ENCODE measurements around the gene PPP1R3D.
"Not testable (repeated sequence)": the region's sequence is repeated elsewhere in the genome, so short reads cannot be mapped to it uniquely, and the experiment has no call there.

The PPP1R3D gene

DNA sequence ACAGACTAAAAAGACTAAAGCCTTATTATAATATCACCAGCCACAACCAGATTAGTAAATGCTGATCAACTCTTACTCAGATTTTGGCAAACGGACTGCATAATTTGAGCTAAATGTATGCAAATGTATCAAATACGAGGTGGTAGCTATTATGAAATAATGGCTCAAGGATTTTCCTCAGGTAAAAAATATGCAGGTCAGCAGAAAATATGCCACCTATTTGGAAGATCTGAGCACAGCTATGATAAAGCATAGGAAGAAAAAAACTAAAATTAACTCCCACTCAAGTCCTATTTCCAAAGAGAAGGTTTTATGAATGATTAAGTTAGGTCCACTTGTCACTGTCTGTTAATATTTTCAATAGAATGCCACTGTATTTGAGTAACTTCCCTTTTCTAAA lies 29.1 kb downstream of the PPP1R3D start:
- H3K4me3 ChIP-seq (replicated peaks in 1 of 2; ENCODE audit: low read depth in 2 of 2, low read length in 2 of 2): no peak overlapping the region
- TF ChIP-seq, protein P1, sequence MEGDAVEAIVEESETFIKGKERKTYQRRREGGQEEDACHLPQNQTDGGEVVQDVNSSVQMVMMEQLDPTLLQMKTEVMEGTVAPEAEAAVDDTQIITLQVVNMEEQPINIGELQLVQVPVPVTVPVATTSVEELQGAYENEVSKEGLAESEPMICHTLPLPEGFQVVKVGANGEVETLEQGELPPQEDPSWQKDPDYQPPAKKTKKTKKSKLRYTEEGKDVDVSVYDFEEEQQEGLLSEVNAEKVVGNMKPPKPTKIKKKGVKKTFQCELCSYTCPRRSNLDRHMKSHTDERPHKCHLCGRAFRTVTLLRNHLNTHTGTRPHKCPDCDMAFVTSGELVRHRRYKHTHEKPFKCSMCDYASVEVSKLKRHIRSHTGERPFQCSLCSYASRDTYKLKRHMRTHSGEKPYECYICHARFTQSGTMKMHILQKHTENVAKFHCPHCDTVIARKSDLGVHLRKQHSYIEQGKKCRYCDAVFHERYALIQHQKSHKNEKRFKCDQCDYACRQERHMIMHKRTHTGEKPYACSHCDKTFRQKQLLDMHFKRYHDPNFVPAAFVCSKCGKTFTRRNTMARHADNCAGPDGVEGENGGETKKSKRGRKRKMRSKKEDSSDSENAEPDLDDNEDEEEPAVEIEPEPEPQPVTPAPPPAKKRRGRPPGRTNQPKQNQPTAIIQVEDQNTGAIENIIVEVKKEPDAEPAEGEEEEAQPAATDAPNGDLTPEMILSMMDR (IDR thresholded peaks at IDR 0.05; ENCODE audit: low read depth, low read length): no peak
- no peak for DNase-seq (ENCODE audit: low read depth in 2 of 2)

DNA sequence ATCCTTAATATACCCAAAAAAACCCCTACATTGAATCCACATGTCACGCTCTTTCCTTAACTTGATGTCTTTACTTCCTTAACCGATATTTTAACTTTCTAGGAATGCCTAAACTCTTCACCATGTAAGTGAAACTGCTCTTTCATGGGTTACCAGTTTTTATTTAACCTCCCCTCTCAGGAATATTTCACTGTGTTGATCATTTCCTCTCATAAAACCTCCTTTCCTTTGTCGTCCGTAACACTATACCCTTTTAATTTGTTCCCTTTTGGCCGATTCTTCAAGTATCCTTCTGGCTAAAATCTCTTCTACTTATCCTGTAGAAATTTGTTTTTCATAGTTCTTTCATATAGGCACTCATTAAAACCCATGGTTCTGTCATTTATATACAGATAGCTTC lies 31.2 kb downstream of the PPP1R3D start:
- TF ChIP-seq, protein P1 (IDR thresholded peaks at IDR 0.05; ENCODE audit: low read depth, low read length): no peak
- DNase-seq (ENCODE audit: low read depth in 2 of 2): no peak

DNA sequence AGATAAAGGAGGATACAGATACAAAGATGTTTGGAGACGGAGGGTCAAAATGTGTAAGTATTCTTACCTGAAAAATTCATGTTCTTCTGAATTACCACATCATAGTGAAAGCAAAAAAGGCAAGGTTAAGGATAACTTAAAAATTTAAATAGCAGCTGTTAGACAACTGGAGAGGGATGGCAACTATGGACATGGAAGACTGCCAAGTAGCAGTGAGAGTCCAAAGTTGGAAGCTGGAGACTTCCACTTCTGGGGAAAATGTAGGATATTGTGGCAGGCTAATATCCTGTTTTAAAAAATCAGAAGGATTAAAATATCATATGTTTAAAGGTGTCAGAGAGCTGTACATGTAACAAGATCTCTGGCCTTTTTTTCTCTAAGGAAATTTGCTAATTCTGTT lies 36.5 kb downstream of the PPP1R3D start:
- TF ChIP-seq, protein P1 (IDR thresholded peaks at IDR 0.05; ENCODE audit: low read depth, low read length): no peak
- no peak for DNase-seq (ENCODE audit: low read depth in 2 of 2)
- H3K4me3 ChIP-seq (replicated peaks in 1 of 2; ENCODE audit: low read depth in 2 of 2, low read length in 2 of 2): no peak overlapping the region

More for the DNA sequence above, 31.2 kb downstream of the PPP1R3D start:
- no peak overlapping the region for H3K4me3 ChIP-seq (replicated peaks in 1 of 2; ENCODE audit: low read depth in 2 of 2, low read length in 2 of 2)

DNA sequence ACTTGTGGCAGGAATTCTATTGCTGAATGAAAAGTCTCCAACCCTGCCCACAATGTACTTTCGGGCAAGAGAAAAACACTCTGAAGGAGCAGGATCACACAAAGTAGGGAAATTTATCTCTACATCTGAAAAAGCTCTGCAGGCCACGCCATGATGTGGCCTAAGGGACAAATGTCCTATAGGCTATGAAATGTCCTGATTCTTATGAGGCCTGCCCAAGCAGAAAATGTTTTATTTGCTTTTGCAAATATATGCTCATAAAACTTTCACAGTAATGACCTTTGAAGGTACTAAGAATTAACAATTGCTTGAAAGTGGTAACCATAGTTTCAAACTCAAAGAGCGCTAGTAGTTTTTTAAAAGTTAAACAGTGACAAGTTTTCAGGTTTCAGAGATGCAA lies 37.6 kb downstream of the PPP1R3D start:
- TF ChIP-seq, protein P1 (IDR thresholded peaks at IDR 0.05; ENCODE audit: low read depth, low read length): no peak
- no peak overlapping the region for H3K4me3 ChIP-seq (replicated peaks in 1 of 2; ENCODE audit: low read depth in 2 of 2, low read length in 2 of 2)
- DNase-seq (ENCODE audit: low read depth in 2 of 2): no peak

DNA sequence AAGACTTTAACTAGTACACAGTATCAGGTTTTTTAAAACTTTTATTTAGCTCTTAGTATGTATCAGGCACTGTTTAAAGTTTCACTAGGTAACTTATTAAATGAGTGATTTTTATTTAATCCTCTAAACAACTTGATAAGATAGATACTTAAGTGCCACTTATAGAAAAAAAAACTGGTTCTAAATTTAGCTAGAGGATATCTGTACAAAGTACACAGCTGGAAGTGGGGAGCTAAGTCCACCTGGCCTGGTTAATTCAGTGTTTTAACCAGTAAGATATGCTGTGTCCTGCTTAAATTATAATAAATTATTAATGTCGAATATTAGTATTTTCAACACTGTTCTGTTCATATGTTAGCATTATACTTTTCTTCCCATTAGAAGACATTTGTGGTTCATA lies 44.2 kb downstream of the PPP1R3D start:
- no peak for DNase-seq (ENCODE audit: low read depth in 2 of 2)
- TF ChIP-seq, protein P1 (IDR thresholded peaks at IDR 0.05; ENCODE audit: low read depth, low read length): no peak
- H3K4me3 ChIP-seq (replicated peaks in 1 of 2; ENCODE audit: low read depth in 2 of 2, low read length in 2 of 2): no peak overlapping the region

DNA sequence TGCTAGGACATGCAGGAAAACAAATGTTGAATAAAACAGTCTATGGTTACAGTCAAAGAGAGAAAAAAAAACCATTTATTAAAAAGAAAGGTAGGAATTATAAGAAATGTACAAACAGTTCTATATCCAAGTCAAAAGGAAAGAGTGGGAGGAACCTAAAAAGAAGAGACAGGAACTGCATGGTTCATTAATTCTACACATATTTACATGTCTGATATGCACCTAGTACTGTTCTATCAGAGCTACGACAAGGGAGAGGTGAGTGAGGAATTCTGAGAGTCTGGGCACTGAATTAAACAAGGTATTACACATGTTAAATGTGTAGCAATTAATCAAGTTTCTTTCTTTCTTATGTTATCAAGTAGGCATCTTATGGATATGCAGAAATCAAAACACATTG lies 48.5 kb downstream of the PPP1R3D start:
- H3K4me3 ChIP-seq (replicated peaks in 1 of 2; ENCODE audit: low read depth in 2 of 2, low read length in 2 of 2): no peak overlapping the region
- DNase-seq (ENCODE audit: low read depth in 2 of 2): no peak
- TF ChIP-seq, protein P1 (IDR thresholded peaks at IDR 0.05; ENCODE audit: low read depth, low read length): no peak

DNA sequence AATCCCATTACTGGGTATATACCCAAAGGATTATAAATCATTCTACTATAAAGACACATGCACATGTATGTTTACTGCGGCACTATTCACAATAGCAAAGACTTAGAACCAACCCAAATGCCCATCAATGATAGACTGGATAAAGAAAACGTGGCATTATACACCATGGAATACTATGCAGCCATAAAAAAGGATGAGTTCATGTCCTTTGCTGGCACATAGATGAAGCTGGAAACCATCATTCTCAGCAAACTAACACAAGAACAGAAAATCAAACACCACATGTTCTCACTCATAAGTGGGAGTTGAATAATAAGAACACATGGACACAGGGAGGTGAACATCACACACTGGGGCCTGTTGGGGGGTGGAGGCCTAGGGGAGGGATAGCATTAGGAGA lies 50.1 kb downstream of the PPP1R3D start:
- H3K4me3 ChIP-seq (replicated peaks in 1 of 2; ENCODE audit: low read depth in 2 of 2, low read length in 2 of 2): not testable (repeated sequence)

More for the DNA sequence above, 50.1 kb downstream of the PPP1R3D start:
- not testable (repeated sequence) for DNase-seq (ENCODE audit: low read depth in 2 of 2)

Measured in cardiac fibroblast (primary cell).